Sigmoid colon (tissue), 7 donors: ENCODE results near the gene JAG2. TPM values are rescaled to one million over a fixed set of nuclear protein-coding genes. Genes with fewer than 3 reads are reported as not detected.

Source experiments
- DNase-seq: peaks from one replicate; pipeline ENCODE4 v3.0.0-alpha.2; 2019
- H3K27ac ChIP-seq, 4 donors: fragments of 200-600 bp; sonication (generic); one replicate each; pipeline ENCODE4 v1.5.1; 2016 to 2019; ENCODE audit warnings: mild to moderate bottlenecking in 1 of 4
- H3K27me3 ChIP-seq, 3 donors: fragments of 200-600 bp; sonication (generic); one replicate each; pipeline ENCODE4 v1.5.1; 2019; ENCODE audit warnings: mild to moderate bottlenecking in 1 of 3
- H3K36me3 ChIP-seq, 4 donors: fragments of 200-600 bp; sonication (generic); one replicate each; pipeline ENCODE4 v1.5.1; 2016 to 2019
- H3K4me1 ChIP-seq, 4 donors: fragments of 200-600 bp; sonication (generic); one replicate each; pipeline ENCODE4 v1.5.1; 2017 to 2019
- H3K4me3 ChIP-seq, 4 donors: fragments of 200-600 bp; sonication (generic); one replicate each; pipeline ENCODE4 v1.5.1; 2017 to 2019; ENCODE audit warnings: mild to moderate bottlenecking in 2 of 4, moderate library complexity in 1 of 4
- H3K9me3 ChIP-seq, 4 donors: fragments of 200-600 bp in 3 of 4; sonication (generic) in 3 of 4; one replicate each; pipeline versions ENCODE4 v1.5.1 to v1.6.1; 2013 to 2019
- CTCF ChIP-seq, 4 experiments: fragments of 450-650 bp in 3 of 4; fragments of 200-600 bp in 1 of 4; IDR thresholded peaks; one replicate each; pipeline ENCODE4 v1.5.1; 2016 to 2019; ENCODE audit warnings: antibody characterized with exemption in 4 of 4, mild to moderate bottlenecking in 3 of 4, moderate library complexity in 2 of 4
- EP300 ChIP-seq, 4 donors: sonication (generic); formaldehyde crosslinking; IDR thresholded peaks; one replicate each; pipeline ENCODE4 v1.6.1; 2017; ENCODE audit warnings: antibody characterized with exemption in 4 of 4
- POLR2A ChIP-seq, 2 donors: fragments of 450-650 bp; IDR thresholded peaks; one replicate each; pipeline ENCODE4 v1.6.1; 2016; ENCODE audit warnings: antibody characterized with exemption in 2 of 2, mild to moderate bottlenecking in 2 of 2, moderate library complexity in 2 of 2
- POLR2AphosphoS5 ChIP-seq, 4 donors: sonication (generic); formaldehyde crosslinking; IDR thresholded peaks; one replicate each; pipeline ENCODE4 v1.6.1; 2017; ENCODE audit warnings: antibody characterized with exemption in 4 of 4
- WGBS, 2 donors: extraction: QIAGEN DNeasy Blood & Tissue Kit; methylation state at CpG; one replicate each; pipeline ENCODE4 v1.1.7; 2013; 5-methylcytosine and 5-hydroxymethylcytosine counted together
- intact Hi-C: fragments of 100-400 bp; cut with DNase I; formaldehyde crosslinking; loops from one replicate; pipeline ENCODE4 v1.15.1; 2023
- polyA plus RNA-seq, 3 donors: library from polyadenylated mRNA; stranded (reverse); fragments of 200-250 nt; gene quantifications; one replicate each; pipeline ENCODE4 v1.2.3, GENCODE V29; 2013
- total RNA-seq, 4 donors: library from RNA; depleted of rRNA; stranded (reverse); fragments of >200 nt; gene quantifications; one replicate each; pipeline ENCODE4 v1.1.0, GENCODE V29; 2016
- donor health status: healthy with polysubstance abuse.
- donor health status: Bipolar disorder and iron deficiency.
- donor health status: healthy.

JAG2 gene
- total and polyA plus RNA-seq, 7 donors, result 0.60 to 12.3 (median 3.2) TPM

GRCh38 chr14:105148604-105149145 lies 19.9 kb downstream of the JAG2 start:
- Histone ChIP-seq H3K27ac (no peak overlapping the region), H3K4me1 (no peaks in the 10 kb centered on the region), H3K27me3 (no peaks in the 10 kb centered on the region), H3K4me3 (no peak overlapping the region), H3K9me3 (no peaks in the 10 kb centered on the region), H3K36me3 (no peaks in the 10 kb centered on the region)
- WGBS, 2 donors, result 95% methylated on average over 27 of the region's 27 CpGs
- intact Hi-C loops, result no loop called here
- DNase-seq, result no peak
- TF ChIP-seq EP300 (IDR thresholded peaks at IDR 0.05) (no peak), POLR2AphosphoS5 (IDR thresholded peaks at IDR 0.05) (no peak), POLR2A (IDR thresholded peaks at IDR 0.05) (no peak), CTCF (IDR thresholded peaks at IDR 0.05) (no peak)

- Histone ChIP-seq H3K9me3 (no peaks in the 10 kb centered on the region), H3K27me3 (no peaks in the 10 kb centered on the region), H3K4me1 (no peaks in the 10 kb centered on the region), H3K27ac (no peak overlapping the region), H3K4me3 (no peak overlapping the region), H3K36me3 (no peaks in the 10 kb centered on the region)
- no peak for DNase-seq
- TF ChIP-seq POLR2A (IDR thresholded peaks at IDR 0.05) (no peak), POLR2AphosphoS5 (IDR thresholded peaks at IDR 0.05) (no peak), CTCF (IDR thresholded peaks at IDR 0.05) (no peak), EP300 (IDR thresholded peaks at IDR 0.05) (no peak)
- intact Hi-C loops, result no loop called here
- WGBS, 2 donors, result 93 to 94% methylated on average over 62 of the region's 62 CpGs
These were observed 20.6 kb downstream of the JAG2 start for GRCh38 chr14:105147671-105148603.

- H3K36me3 ChIP-seq, result no peaks in the 10 kb centered on the region
- H3K4me3 ChIP-seq, result no peak overlapping the region
- no peaks in the 10 kb centered on the region for H3K4me1 ChIP-seq
- H3K9me3 ChIP-seq, result no peaks in the 10 kb centered on the region
- 90 to 94% methylated on average over 22 of the region's 22 CpGs for WGBS, 2 donors
- no peaks in the 10 kb centered on the region for H3K27me3 ChIP-seq
- no peak overlapping the region for H3K27ac ChIP-seq
- TF ChIP-seq CTCF (IDR thresholded peaks at IDR 0.05) (no peak), POLR2AphosphoS5 (IDR thresholded peaks at IDR 0.05) (no peak), POLR2A (IDR thresholded peaks at IDR 0.05) (no peak), EP300 (IDR thresholded peaks at IDR 0.05) (no peak)
- intact Hi-C loops, result no loop called here
- DNase-seq, result peak; percentile 53
These were observed 21.5 kb downstream of the JAG2 start for GRCh38 chr14:105146976-105147635.

- Histone ChIP-seq H3K36me3 (no peaks in the 10 kb centered on the region), H3K4me1 (no peaks in the 10 kb centered on the region), H3K27ac (no peak overlapping the region), H3K9me3 (no peaks in the 10 kb centered on the region), H3K27me3 (no peaks in the 10 kb centered on the region), H3K4me3 (no peak overlapping the region)
- TF ChIP-seq POLR2A (IDR thresholded peaks at IDR 0.05), result no peak
- intact Hi-C loops, result no loop called here
- peak; percentile 60 for DNase-seq
- WGBS, 2 donors, result 92 to 94% methylated on average over 40 of the region's 40 CpGs
These were observed 22.2 kb downstream of the JAG2 start for GRCh38 chr14:105146181-105146975.
